Measurements from ENCODE around the gene SPDYE16.

- TF ChIP-seq, protein P1, sequence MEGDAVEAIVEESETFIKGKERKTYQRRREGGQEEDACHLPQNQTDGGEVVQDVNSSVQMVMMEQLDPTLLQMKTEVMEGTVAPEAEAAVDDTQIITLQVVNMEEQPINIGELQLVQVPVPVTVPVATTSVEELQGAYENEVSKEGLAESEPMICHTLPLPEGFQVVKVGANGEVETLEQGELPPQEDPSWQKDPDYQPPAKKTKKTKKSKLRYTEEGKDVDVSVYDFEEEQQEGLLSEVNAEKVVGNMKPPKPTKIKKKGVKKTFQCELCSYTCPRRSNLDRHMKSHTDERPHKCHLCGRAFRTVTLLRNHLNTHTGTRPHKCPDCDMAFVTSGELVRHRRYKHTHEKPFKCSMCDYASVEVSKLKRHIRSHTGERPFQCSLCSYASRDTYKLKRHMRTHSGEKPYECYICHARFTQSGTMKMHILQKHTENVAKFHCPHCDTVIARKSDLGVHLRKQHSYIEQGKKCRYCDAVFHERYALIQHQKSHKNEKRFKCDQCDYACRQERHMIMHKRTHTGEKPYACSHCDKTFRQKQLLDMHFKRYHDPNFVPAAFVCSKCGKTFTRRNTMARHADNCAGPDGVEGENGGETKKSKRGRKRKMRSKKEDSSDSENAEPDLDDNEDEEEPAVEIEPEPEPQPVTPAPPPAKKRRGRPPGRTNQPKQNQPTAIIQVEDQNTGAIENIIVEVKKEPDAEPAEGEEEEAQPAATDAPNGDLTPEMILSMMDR (IDR thresholded peaks at IDR 0.05) = no peak
- no peak for TF ChIP-seq POLR2A (IDR thresholded peaks at IDR 0.05)
Observed at GRCh38 chr7:76506081-76506440, 37.0 kb downstream of the SPDYE16 start.
